ENCODE measurements around the gene PNPLA7.

The PNPLA7 gene

GRCh38 chr9:137492464-137493363 is 57.5 kb downstream of the PNPLA7 start:
- no peak for DNase-seq

- DNase-seq: no peak
These were observed 58.3 kb downstream of the PNPLA7 start for GRCh38 chr9:137491735-137492432.

- no peak for DNase-seq
These were observed 59.5 kb downstream of the PNPLA7 start for GRCh38 chr9:137490532-137491186.

GRCh38 chr9:137488906-137489305 is 61.3 kb downstream of the PNPLA7 start:
- DNase-seq: no peak

- DNase-seq: no peak
These were observed 61.9 kb downstream of the PNPLA7 start for GRCh38 chr9:137488327-137488653.

GRCh38 chr9:137487454-137488326 is 62.5 kb downstream of the PNPLA7 start:
- DNase-seq: no peak

GRCh38 chr9:137486545-137487453 is 63.4 kb downstream of the PNPLA7 start:
- no peak for DNase-seq

GRCh38 chr9:137486141-137486490 is 64.1 kb downstream of the PNPLA7 start:
- no peak for DNase-seq

- DNase-seq: no peak
These were observed 64.7 kb downstream of the PNPLA7 start for GRCh38 chr9:137485343-137486140.

GRCh38 chr9:137484551-137485315 is 65.5 kb downstream of the PNPLA7 start:
- DNase-seq: no peak

- no peak for DNase-seq
These were observed 68.0 kb downstream of the PNPLA7 start for GRCh38 chr9:137482094-137482781.

GRCh38 chr9:137480686-137481683 is 69.2 kb downstream of the PNPLA7 start:
- DNase-seq: no peak

GRCh38 chr9:137479892-137480685 is 70.1 kb downstream of the PNPLA7 start:
- DNase-seq: no peak

GRCh38 chr9:137478962-137479861 is 71.0 kb downstream of the PNPLA7 start:
- DNase-seq: peak; percentile 28

GRCh38 chr9:137478613-137478961 is 71.6 kb downstream of the PNPLA7 start:
- DNase-seq: no peak

All from left hindlimb (tissue), 1 donor.